Testis (tissue), 3 donors: ENCODE measurements around the gene FOXP4. TPM values are rescaled to one million over a fixed set of nuclear protein-coding genes. Genes with fewer than 3 reads are reported as not detected.

Experiments used
- DNase-seq: peaks from one replicate; pipeline ENCODE4 v3.0.0-alpha.2; 2019
- H3K27ac ChIP-seq, 2 donors: fragments of 200-600 bp; sonication (generic); one replicate each; pipeline ENCODE4 v1.5.1; 2019
- H3K27me3 ChIP-seq: fragments of 200-600 bp; sonication (generic); one replicate; pipeline ENCODE4 v1.5.1; 2019
- H3K36me3 ChIP-seq: fragments of 200-600 bp; sonication (generic); one replicate; pipeline ENCODE4 v1.5.1; 2017; ENCODE audit warnings: low read depth; ENCODE audit errors: missing control alignments
- H3K4me1 ChIP-seq: fragments of 200-600 bp; sonication (generic); one replicate; pipeline ENCODE4 v1.5.1; 2019
- H3K4me3 ChIP-seq, 2 donors: fragments of 200-600 bp; sonication (generic); one replicate each; pipeline ENCODE4 v1.5.1; 2017 to 2019
- H3K9me3 ChIP-seq: fragments of 200-600 bp; sonication (generic); one replicate; pipeline ENCODE4 v1.5.1; 2017
- POLR2A ChIP-seq: fragments of 450-650 bp; IDR thresholded peaks from one replicate; pipeline ENCODE4 v1.6.1; 2017; ENCODE audit warnings: antibody characterized with exemption, mild to moderate bottlenecking, moderate library complexity
- WGBS, 2 donors: methylation state at CpG; one replicate each; pipeline ENCODE4 v1.1.5; 2018; 5-methylcytosine and 5-hydroxymethylcytosine counted together
- intact Hi-C: fragments of 100-400 bp; cut with DNase I; formaldehyde crosslinking; loops from one replicate; pipeline ENCODE4 v1.15.1; 2023; ENCODE audit warnings: low total_unique reads
- polyA plus RNA-seq: library from polyadenylated mRNA; stranded (reverse); fragments of 350-450 nt; fragmentation: Illumina TruSeq; extraction: RNeasy Lipid Tissue Mini Kit (QIAGEN cat#74804); gene quantifications from one replicate; pipeline ENCODE4 v1.2.3, GENCODE V29; 2014; ENCODE audit warnings: low read depth, low replicate concordance; ENCODE audit not compliant: insufficient read depth
- total RNA-seq, 2 donors: library from RNA; depleted of rRNA; stranded (reverse); fragments of >200 nt; gene quantifications; one replicate each; pipeline ENCODE4 v1.2.3, GENCODE V29; 2016
- TF ChIP-seq, protein P1 (sequence below), 3 experiments: fragments of 450-650 bp in 2 of 3; fragments of 200-600 bp in 1 of 3; sonication (generic) in 1 of 3; IDR thresholded peaks; one replicate each; pipeline ENCODE4 v1.5.1; 2016 to 2019; ENCODE audit warnings: antibody characterized with exemption in 3 of 3, mild to moderate bottlenecking in 2 of 3, moderate library complexity in 1 of 3

Gene FOXP4
- total and polyA plus RNA-seq, 3 donors from 2014 or later = 38.0 to 50.2 (median 39.7) TPM

DNA sequence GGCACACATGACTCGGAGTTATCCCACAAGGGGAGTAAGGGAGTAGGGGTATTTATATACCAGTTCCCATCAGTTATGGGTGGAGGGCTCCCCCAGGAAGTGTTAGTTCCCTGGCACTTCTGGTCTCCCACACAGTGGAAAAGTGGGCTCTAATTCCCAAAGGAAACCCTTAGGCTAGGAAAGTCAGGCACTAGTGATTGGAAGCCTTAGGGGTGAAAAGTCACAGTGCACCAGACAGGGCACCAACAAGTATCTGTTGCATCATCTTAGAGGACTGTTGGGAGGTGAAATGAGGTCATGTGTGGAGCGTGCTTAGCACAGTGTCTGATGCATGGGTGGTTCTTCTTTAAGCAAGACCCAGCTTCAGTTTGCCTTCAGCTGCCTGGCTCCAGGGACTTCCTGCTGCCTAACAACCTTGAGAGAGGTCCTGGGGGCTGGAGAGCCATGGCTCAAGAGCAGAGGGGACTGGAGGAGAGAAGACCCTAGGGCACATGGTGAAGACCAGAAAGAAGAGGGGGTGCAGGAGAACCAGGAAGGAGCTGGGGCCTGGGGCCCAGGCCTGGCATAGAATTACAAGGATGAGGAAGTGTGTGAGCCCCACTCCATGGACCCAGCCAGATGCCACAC, 7.5 kb upstream of the FOXP4 start:
- no peaks in the 10 kb centered on the region for H3K27me3 ChIP-seq
- DNase-seq = no peak
- no peak overlapping the region for H3K27ac ChIP-seq
- no peaks in the 10 kb centered on the region for H3K4me1 ChIP-seq
- intact Hi-C loops = no loop called here
- no peaks in the 10 kb centered on the region for H3K9me3 ChIP-seq
- no peak for TF ChIP-seq POLR2A
- TF ChIP-seq, protein P1, sequence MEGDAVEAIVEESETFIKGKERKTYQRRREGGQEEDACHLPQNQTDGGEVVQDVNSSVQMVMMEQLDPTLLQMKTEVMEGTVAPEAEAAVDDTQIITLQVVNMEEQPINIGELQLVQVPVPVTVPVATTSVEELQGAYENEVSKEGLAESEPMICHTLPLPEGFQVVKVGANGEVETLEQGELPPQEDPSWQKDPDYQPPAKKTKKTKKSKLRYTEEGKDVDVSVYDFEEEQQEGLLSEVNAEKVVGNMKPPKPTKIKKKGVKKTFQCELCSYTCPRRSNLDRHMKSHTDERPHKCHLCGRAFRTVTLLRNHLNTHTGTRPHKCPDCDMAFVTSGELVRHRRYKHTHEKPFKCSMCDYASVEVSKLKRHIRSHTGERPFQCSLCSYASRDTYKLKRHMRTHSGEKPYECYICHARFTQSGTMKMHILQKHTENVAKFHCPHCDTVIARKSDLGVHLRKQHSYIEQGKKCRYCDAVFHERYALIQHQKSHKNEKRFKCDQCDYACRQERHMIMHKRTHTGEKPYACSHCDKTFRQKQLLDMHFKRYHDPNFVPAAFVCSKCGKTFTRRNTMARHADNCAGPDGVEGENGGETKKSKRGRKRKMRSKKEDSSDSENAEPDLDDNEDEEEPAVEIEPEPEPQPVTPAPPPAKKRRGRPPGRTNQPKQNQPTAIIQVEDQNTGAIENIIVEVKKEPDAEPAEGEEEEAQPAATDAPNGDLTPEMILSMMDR (IDR thresholded peaks at IDR 0.05) = no peak
- H3K36me3 ChIP-seq = no peaks in the 10 kb centered on the region
- WGBS, 2 donors = 75 to 97% methylated on average over 2 of the region's 2 CpGs
- no peak overlapping the region for H3K4me3 ChIP-seq

DNA sequence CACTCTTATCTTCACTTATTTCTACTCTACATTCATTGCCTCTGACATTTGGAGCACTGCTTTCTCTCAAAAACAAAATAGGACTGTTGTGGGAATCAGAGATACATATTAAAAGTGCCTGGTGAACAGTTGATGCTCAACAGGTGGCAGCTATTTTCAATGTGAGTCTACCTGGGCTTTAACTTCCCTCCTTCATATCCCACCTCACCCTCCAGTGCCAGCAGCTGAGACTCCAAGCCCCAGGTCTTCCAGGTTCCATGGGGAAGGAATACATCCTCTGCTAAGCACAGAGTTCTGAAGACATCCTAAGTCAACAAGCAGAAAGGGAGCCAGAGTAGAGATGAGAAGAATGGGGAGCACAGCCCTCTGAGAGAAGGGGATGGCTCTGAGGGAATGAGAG, 7.0 kb upstream of the FOXP4 start:
- no peak overlapping the region for H3K4me3 ChIP-seq
- H3K4me1 ChIP-seq = no peaks in the 10 kb centered on the region
- no peak overlapping the region for H3K27ac ChIP-seq
- no peak for TF ChIP-seq POLR2A
- TF ChIP-seq, protein P1 (IDR thresholded peaks at IDR 0.05) = no peak
- intact Hi-C loops = no loop called here
- H3K27me3 ChIP-seq = no peaks in the 10 kb centered on the region
- H3K9me3 ChIP-seq = no peaks in the 10 kb centered on the region
- DNase-seq = no peak
- H3K36me3 ChIP-seq = no peaks in the 10 kb centered on the region

DNA sequence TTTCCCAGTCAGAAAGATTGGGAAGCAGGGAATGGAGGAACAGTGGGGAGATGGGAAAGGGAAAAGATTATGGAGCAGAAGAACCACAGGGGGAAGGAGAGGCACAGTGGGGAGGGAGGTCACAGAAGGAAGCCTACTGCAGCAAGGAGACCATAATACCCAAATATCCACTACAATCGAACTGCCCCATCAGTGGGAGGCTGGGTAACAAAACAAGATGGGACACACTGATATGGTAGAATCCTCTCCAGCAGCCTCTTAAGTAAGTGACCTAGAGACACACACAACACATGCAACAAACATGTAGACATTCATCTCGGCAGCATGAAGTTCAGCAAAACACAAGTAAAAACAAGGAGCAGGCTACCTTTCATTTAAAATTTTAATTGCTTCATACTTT, 4.8 kb upstream of the FOXP4 start:
- no peak for DNase-seq
- H3K4me3 ChIP-seq = no peak overlapping the region
- TF ChIP-seq POLR2A = no peak
- TF ChIP-seq, protein P1 (IDR thresholded peaks at IDR 0.05) = no peak
- no peaks in the 10 kb centered on the region for H3K9me3 ChIP-seq
- no peaks in the 10 kb centered on the region for H3K36me3 ChIP-seq
- no peaks in the 10 kb centered on the region for H3K27me3 ChIP-seq
- 85 to 88% methylated on average over 2 of the region's 2 CpGs for whole genome bisulfite sequencing, 2 donors
- H3K4me1 ChIP-seq = peaks cover 9% of the 10 kb centered on the region
- no peak overlapping the region for H3K27ac ChIP-seq
- intact Hi-C loops = no loop called here

DNA sequence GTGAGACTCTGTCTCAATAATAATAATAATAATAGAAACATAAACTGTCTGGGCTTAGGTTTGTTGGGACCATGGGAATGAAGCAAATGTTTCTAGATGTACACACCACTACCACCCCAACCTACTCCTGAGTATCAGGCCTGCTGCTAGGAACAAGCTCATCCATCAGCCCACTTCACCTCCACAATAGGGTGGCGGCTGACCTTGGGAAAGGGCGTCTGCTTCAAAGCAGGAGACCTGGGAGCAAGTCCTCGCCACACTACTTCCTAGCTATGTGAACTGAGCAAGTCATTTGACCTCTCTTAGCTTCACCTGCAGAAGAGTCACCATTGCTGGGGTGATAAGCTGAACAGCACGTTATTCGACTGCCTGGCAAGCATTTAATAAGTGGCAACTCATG, 3.1 kb upstream of the FOXP4 start:
- Histone ChIP-seq H3K27me3 (no peaks in the 10 kb centered on the region), H3K27ac (no peak overlapping the region), H3K9me3 (no peaks in the 10 kb centered on the region), H3K4me3 (no peak overlapping the region), H3K4me1 (peaks cover 15% of the 10 kb centered on the region), H3K36me3 (no peaks in the 10 kb centered on the region)
- TF ChIP-seq POLR2A = no peak
- TF ChIP-seq, protein P1 (IDR thresholded peaks at IDR 0.05) = no peak
- 82 to 95% methylated on average over 5 of the region's 5 CpGs for WGBS, 2 donors
- intact Hi-C loops = no loop called here
- no peak for DNase-seq

DNA sequence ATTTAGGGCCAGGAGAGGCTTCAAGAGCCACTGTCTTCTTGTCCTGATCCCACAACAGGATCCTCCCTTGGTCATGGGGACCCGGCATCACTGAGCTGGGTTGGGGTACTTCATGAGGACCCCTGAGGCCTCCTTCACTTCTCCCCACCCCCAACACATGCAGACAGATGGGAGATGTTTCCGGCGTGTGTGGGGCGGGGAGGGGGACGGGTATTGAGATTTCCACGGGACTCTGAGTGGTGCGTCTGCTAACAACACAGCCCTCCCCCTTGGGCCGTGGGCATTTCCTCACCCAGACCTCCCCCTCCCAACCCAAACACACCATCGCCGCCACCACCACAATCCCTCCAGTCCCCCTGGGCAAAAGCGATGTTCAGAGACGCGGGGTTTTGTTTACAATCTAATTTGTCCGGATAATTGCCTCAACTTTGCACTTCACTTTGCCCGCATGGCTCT, 906 bp upstream of the FOXP4 start:
- intact Hi-C loops = no loop called here
- no peaks in the 10 kb centered on the region for H3K9me3 ChIP-seq
- 11 to 24% methylated on average over 15 of the region's 15 CpGs for WGBS, 2 donors
- no peak for DNase-seq
- no peaks in the 10 kb centered on the region for H3K27me3 ChIP-seq
- H3K36me3 ChIP-seq = no peaks in the 10 kb centered on the region
- TF ChIP-seq POLR2A = no peak
- TF ChIP-seq, protein P1 (IDR thresholded peaks at IDR 0.05) = no peak
- H3K4me1 ChIP-seq = peaks cover 21% of the 10 kb centered on the region
- peak overlapping the region; percentile 73 to 74 for H3K4me3 ChIP-seq
- H3K27ac ChIP-seq = no peak overlapping the region
